Measurements from ENCODE around the gene CENPP.

Gene CENPP

GRCh38 chr9:92510747-92511146 is 185.0 kb downstream of the CENPP start:
- no peak for DNase-seq

- DNase-seq: no peak
These were observed 186.9 kb downstream of the CENPP start for GRCh38 chr9:92512622-92513021.

GRCh38 chr9:92513349-92513748 is 187.6 kb downstream of the CENPP start:
- no peak for DNase-seq

GRCh38 chr9:92514635-92515034 is 188.9 kb downstream of the CENPP start:
- DNase-seq: no peak

GRCh38 chr9:92516521-92516920 is 190.8 kb downstream of the CENPP start:
- DNase-seq: no peak

- no peak for DNase-seq
These were observed 191.3 kb downstream of the CENPP start for GRCh38 chr9:92517046-92517445.

GRCh38 chr9:92518199-92518598 is 192.4 kb downstream of the CENPP start:
- no peak for DNase-seq

- DNase-seq: no peak
These were observed 195.1 kb downstream of the CENPP start for GRCh38 chr9:92520837-92521236.

- no peak for DNase-seq
These were observed 197.5 kb downstream of the CENPP start for GRCh38 chr9:92522983-92523970.

GRCh38 chr9:92524881-92525280 is 199.1 kb downstream of the CENPP start:
- no peak for DNase-seq

GRCh38 chr9:92525306-92525705 is 199.6 kb downstream of the CENPP start:
- no peak for DNase-seq

GRCh38 chr9:92527291-92527828 is 201.6 kb downstream of the CENPP start:
- no peak for DNase-seq

GRCh38 chr9:92527832-92528521 is 202.2 kb downstream of the CENPP start:
- no peak for DNase-seq

- DNase-seq: no peak
These were observed 202.7 kb downstream of the CENPP start for GRCh38 chr9:92528522-92528849.

GRCh38 chr9:92529124-92529523 is 203.4 kb downstream of the CENPP start:
- DNase-seq: no peak

- DNase-seq: no peak
These were observed 205.1 kb downstream of the CENPP start for GRCh38 chr9:92530893-92531292.

- no peak for DNase-seq
These were observed 208.5 kb downstream of the CENPP start for GRCh38 chr9:92534204-92534603.

- DNase-seq: peak in 2 of 3 donors; percentile 26
These were observed 208.9 kb downstream of the CENPP start for GRCh38 chr9:92534674-92535073.

- no peak for DNase-seq
These were observed 210.4 kb downstream of the CENPP start, which contains the start of gene ECM2 for GRCh38 chr9:92535940-92536850. ECM2 (minus strand) TSS chr9:92535990; CDS start chr9:92522866, 13,124 bp downstream.

GRCh38 chr9:92538541-92538940 is 212.8 kb downstream of the CENPP start:
- no peak for DNase-seq

- no peak for DNase-seq
These were observed 218.2 kb downstream of the CENPP start for GRCh38 chr9:92543972-92544371.

- DNase-seq: no peak
These were observed 219.3 kb downstream of the CENPP start for GRCh38 chr9:92545002-92545510.
